Colonic mucosa (tissue), 4 donors: ENCODE results near the gene MCUR1. TPM values are rescaled to one million over a fixed set of nuclear protein-coding genes. Genes with fewer than 3 reads are reported as not detected.
"Not testable (repeated sequence)": the region's sequence is repeated elsewhere in the genome, so short reads cannot be mapped to it uniquely, and the experiment has no call there.

Source experiments
- DNase-seq: peaks from one replicate; pipeline ENCODE4 v3.0.0-alpha.2; 2020
- H3K27ac ChIP-seq: fragments of 200-600 bp; one replicate; pipeline ENCODE4 v1.8.0; 2021
- H3K27me3 ChIP-seq: fragments of 200-600 bp; one replicate; pipeline ENCODE4 v1.8.0; 2021
- H3K36me3 ChIP-seq: fragments of 200-600 bp; one replicate; pipeline ENCODE4 v1.8.0; 2021
- H3K4me1 ChIP-seq: fragments of 200-600 bp; one replicate; pipeline ENCODE4 v1.8.0; 2021; ENCODE audit warnings: mild to moderate bottlenecking
- H3K4me3 ChIP-seq: fragments of 200-600 bp; one replicate; pipeline ENCODE4 v1.8.0; 2021
- H3K9ac ChIP-seq, 2 donors: one replicate each; pipeline ENCODE4 v1.7.0; 2013; ENCODE audit warnings: control low read depth in 2 of 2, low read depth in 2 of 2, low read length in 2 of 2
- H3K9me3 ChIP-seq: fragments of 200-600 bp; one replicate; pipeline ENCODE4 v1.8.0; 2021
- CTCF ChIP-seq: fragments of 200-600 bp; IDR thresholded peaks from one replicate; pipeline ENCODE4 v1.8.0; 2022; ENCODE audit warnings: antibody characterized with exemption, mild to moderate bottlenecking
- intact Hi-C: fragments of 100-400 bp; cut with DNase I; formaldehyde crosslinking; loops from one replicate; pipeline ENCODE4 v1.14.1; 2022
- total RNA-seq, 2 donors: library from RNA; stranded (reverse); fragmentation: NEBNext Ultra II Directional in 1 of 2; extraction: Animal tissue kit (Norgen Biotek cat#: 25700) in 1 of 2; gene quantifications; one replicate each; pipeline ENCODE4 v1.2.1, GENCODE V29; 2021
- donor health status: healthy.
- donor health status: DM: no; HTN: no; CAD: no.
- donor health status: DM: no; HTN: no; CAD: no.

The MCUR1 gene
- total RNA-seq, 2 donors from 2014 or later: 32.1 to 32.9 TPM

GRCh38 chr6:13789746-13790145, 24.6 kb downstream of the MCUR1 start:
- Histone ChIP-seq H3K27ac (no peak overlapping the region), H3K27me3 (no peaks in the 10 kb centered on the region), H3K36me3 (no peaks in the 10 kb centered on the region), H3K9ac (no peak overlapping the region), H3K9me3 (no peaks in the 10 kb centered on the region), H3K4me1 (no peaks in the 10 kb centered on the region), H3K4me3 (no peak overlapping the region)
- DNase-seq: no peak
- intact Hi-C loops: loop anchor here (10.0 kb wide), 2 partner anchors 85 to 255 kb away; no protein-coding TSS in a partner anchor
- TF ChIP-seq CTCF: no peak

- no peaks in the 10 kb centered on the region for H3K36me3 ChIP-seq
- H3K4me3 ChIP-seq: no peak overlapping the region
- intact Hi-C loops: no loop called here
- no peaks in the 10 kb centered on the region for H3K27me3 ChIP-seq
- no peaks in the 10 kb centered on the region for H3K4me1 ChIP-seq
- H3K9ac ChIP-seq: no peak overlapping the region
- no peak for DNase-seq
- H3K27ac ChIP-seq: no peak overlapping the region
- no peaks in the 10 kb centered on the region for H3K9me3 ChIP-seq
- TF ChIP-seq CTCF: no peak
These were observed 25.5 kb downstream of the MCUR1 start for GRCh38 chr6:13788820-13789219.

- H3K9ac ChIP-seq: no peak overlapping the region
- no peaks in the 10 kb centered on the region for H3K4me1 ChIP-seq
- H3K36me3 ChIP-seq: no peaks in the 10 kb centered on the region
- no peak overlapping the region for H3K4me3 ChIP-seq
- DNase-seq: no peak
- no peaks in the 10 kb centered on the region for H3K27me3 ChIP-seq
- no peak overlapping the region for H3K27ac ChIP-seq
- intact Hi-C loops: no loop called here
- H3K9me3 ChIP-seq: no peaks in the 10 kb centered on the region
- no peak for TF ChIP-seq CTCF
These were observed 27.2 kb downstream of the MCUR1 start for GRCh38 chr6:13787137-13787536.

GRCh38 chr6:13780162-13780561, 34.2 kb downstream of the MCUR1 start:
- DNase-seq, H3K36me3 ChIP-seq, H3K4me3 ChIP-seq, intact Hi-C loops, H3K9me3 ChIP-seq, H3K9ac ChIP-seq, H3K27ac ChIP-seq, H3K27me3 ChIP-seq, H3K4me1 ChIP-seq: not testable (repeated sequence)

- Histone ChIP-seq H3K4me1 (no peaks in the 10 kb centered on the region), H3K36me3 (no peaks in the 10 kb centered on the region), H3K4me3 (no peak overlapping the region), H3K9ac (no peak overlapping the region), H3K27ac (no peak overlapping the region), H3K9me3 (no peaks in the 10 kb centered on the region), H3K27me3 (no peaks in the 10 kb centered on the region)
- intact Hi-C loops: no loop called here
- no peak for DNase-seq
- TF ChIP-seq CTCF: no peak
These were observed 36.3 kb downstream of the MCUR1 start for GRCh38 chr6:13778028-13778427.

GRCh38 chr6:13776602-13777001, 37.8 kb downstream of the MCUR1 start:
- no peak overlapping the region for H3K9ac ChIP-seq
- no peak for DNase-seq
- H3K4me1 ChIP-seq: no peaks in the 10 kb centered on the region
- H3K9me3 ChIP-seq: no peaks in the 10 kb centered on the region
- no peak overlapping the region for H3K27ac ChIP-seq
- no peaks in the 10 kb centered on the region for H3K27me3 ChIP-seq
- intact Hi-C loops: no loop called here
- no peak for TF ChIP-seq CTCF
- H3K4me3 ChIP-seq: no peak overlapping the region
- no peaks in the 10 kb centered on the region for H3K36me3 ChIP-seq

GRCh38 chr6:13775466-13775865, 38.9 kb downstream of the MCUR1 start:
- H3K4me1 ChIP-seq, intact Hi-C loops, H3K27me3 ChIP-seq, H3K4me3 ChIP-seq, DNase-seq, H3K9me3 ChIP-seq, H3K36me3 ChIP-seq, H3K27ac ChIP-seq, H3K9ac ChIP-seq: not testable (repeated sequence)

GRCh38 chr6:13772358-13773030, 41.9 kb downstream of the MCUR1 start:
- H3K27ac ChIP-seq, DNase-seq, H3K4me1 ChIP-seq, H3K36me3 ChIP-seq, H3K9me3 ChIP-seq, H3K9ac ChIP-seq, intact Hi-C loops, H3K4me3 ChIP-seq, H3K27me3 ChIP-seq: not testable (repeated sequence)
